Fibroblast of villous mesenchyme (primary cell): Measurements from ENCODE around the gene VAX1. TPM values are rescaled to one million over a fixed set of nuclear protein-coding genes. Genes with fewer than 3 reads are reported as not detected.

Experiments
- DNase-seq: peaks from one replicate; pipeline ENCODE4 v3.0.0-alpha.2; 2010; ENCODE audit warnings: low read depth
- H3K4me3 ChIP-seq: 2 replicates; pipeline ENCODE4 v1.5.1; 2011; ENCODE audit warnings: low read depth, mild to moderate bottlenecking, low read length
- CTCF ChIP-seq: IDR thresholded peaks from 2 replicates; pipeline ENCODE4 v1.5.1; 2012; ENCODE audit warnings: low read depth, mild to moderate bottlenecking, low read length; ENCODE audit not compliant: insufficient read depth
- total RNA-seq: library from RNA; depleted of rRNA; stranded (reverse); fragments of >200 nt; gene quantifications from 2 replicates; pipeline ENCODE4 v1.2.3, GENCODE V29; 2012

Gene VAX1
- total RNA-seq, 1 donor: not detected

DNA sequence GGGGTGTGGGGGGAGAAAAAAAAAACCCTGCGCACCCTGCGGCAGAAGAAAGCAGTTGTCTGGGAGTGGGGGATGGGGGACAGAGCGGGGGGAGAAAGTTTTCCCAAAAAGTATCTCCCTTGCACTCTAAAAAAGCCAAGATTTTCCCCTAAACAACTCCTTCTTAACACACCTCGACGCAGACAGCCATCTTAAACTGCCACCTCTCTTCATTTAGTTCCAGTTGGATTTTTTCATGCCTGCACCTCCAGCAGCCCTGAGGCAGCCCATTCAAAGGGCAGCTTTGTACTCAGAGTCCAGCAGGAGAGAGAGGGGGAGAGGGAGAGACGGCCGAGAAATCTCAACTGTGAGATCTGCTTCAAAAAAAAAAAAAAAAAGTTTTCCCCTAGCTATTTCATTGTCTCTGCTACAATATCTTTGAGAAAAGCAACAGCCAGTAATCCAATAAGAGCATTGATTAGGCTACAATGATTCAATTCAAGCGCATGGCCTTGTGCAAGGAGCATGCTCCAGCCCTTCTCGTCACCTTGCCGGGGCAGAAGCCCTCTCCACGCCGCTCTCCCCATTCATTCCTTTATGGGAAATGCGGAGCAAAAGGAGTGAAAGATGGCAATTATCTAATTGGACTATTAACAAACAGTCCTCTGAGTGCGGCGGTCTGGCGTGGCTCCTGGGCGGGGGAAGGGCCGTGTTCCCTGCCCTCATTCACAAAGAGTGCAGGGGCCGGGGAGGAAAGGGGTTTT lies 939 bp upstream of the VAX1 start:
- H3K4me3 ChIP-seq: no peak overlapping the region
- no peak for DNase-seq
- TF ChIP-seq CTCF: no peak

- DNase-seq: no peak
- no peak for TF ChIP-seq CTCF
- peak overlapping the region; percentile 25 for H3K4me3 ChIP-seq
These were observed 799 bp downstream of the VAX1 start for GRCh38 chr10:117137031-117137910.

DNA sequence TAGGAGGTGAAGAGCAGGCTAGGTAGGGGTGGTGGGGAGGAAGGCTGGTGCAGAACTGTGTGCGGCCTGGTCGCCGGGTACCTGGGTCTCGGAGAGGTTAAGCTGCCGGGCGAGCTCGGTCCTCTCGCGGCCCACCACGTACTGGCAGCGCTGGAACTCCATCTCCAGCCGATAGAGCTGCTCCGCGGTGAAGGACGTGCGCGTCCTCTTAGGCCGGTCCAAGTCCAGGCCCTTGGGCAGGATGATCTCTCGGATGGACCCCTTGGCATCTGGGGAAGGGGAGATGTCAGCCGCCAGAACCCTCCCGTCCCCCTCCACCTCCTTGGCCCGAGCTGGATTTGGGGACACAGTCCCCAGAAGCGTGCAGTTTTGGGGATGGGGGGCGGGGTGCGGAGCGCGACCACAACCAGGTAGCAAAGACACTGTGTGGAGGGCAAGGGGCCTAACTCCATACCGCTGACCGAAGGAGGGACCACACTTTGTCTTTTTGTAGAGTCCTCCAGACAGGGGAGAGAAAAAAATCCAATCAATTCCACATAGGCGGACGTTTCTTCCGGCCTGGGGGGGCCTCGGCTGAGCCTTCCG lies 1.6 kb downstream of the VAX1 start:
- no peak overlapping the region for H3K4me3 ChIP-seq
- DNase-seq: no peak
- no peak for TF ChIP-seq CTCF

GRCh38 chr10:117135480-117136140 lies 2.5 kb downstream of the VAX1 start:
- H3K4me3 ChIP-seq: no peak overlapping the region
- DNase-seq: no peak
- TF ChIP-seq CTCF: no peak

GRCh38 chr10:117135026-117135372 lies 3.1 kb downstream of the VAX1 start:
- no peak for TF ChIP-seq CTCF
- H3K4me3 ChIP-seq: no peak overlapping the region
- DNase-seq: no peak

- no peak overlapping the region for H3K4me3 ChIP-seq
- no peak for TF ChIP-seq CTCF
- no peak for DNase-seq
These were observed 3.6 kb downstream of the VAX1 start for GRCh38 chr10:117134306-117135025.
